NT2/D1 (cell line): ENCODE results near the gene MYPN.

Source experiments
- YY1 ChIP-seq: IDR thresholded peaks from 2 replicates; pipeline ENCODE4 v1.6.1; 2011; ENCODE audit not compliant: insufficient read length, insufficient read depth
- ZNF274 ChIP-seq: IDR thresholded peaks from 2 replicates; pipeline ENCODE4 v1.6.1; 2011; ENCODE audit warnings: mild to moderate bottlenecking, low read depth, low read length

DNA sequence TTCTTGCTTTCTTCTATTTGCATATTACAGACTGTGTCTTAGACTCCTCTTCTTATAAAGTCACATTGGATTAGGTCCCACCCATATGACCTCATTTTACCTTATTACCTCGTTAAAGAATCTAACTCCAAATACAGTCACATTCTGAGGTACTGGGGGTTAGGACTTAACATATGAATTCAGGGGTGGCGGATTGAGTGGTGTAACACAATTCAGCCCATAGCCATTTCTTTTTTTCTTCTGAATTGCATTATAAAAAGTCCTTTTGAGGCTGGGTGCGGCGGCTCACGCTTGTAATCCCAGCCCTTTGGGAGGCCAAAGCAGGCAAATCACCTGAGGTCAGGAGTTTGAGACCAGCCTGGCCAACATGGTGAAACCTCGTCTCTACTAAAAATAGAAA is 27.4 kb upstream of the MYPN start:
- TF ChIP-seq YY1 (no peak), ZNF274 (no peak)
